Superior temporal gyrus (tissue), 1 donor: ENCODE data around the gene ADCY10.
"Not testable (repeated sequence)": the region's sequence is repeated elsewhere in the genome, so short reads cannot be mapped to it uniquely, and the experiment has no call there.

Source experiments
- DNase-seq: peaks from one replicate; pipeline ENCODE4 v3.0.0-alpha.2; 2016; ENCODE audit errors: extremely low spot score

ADCY10 gene

DNA sequence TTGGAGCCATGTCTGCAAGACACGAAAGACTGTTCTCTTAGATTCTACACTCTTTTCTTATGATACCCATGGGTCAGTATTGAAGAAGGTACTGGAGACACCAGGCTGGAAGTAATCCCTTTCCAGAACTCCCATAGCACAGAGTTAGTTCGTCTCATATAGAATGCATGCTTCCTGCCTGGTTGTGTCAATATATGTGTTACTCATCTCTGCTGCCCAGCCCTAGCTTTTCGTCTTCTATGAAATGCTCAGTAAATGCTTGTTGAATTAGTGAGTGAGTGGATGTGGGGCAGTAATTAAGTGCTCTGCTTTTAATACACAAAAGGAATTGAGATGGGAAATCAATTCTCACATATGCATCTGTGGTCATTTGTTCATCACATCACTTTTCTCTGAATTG, 32.1 kb downstream of the ADCY10 start:
- DNase-seq: no peak

DNA sequence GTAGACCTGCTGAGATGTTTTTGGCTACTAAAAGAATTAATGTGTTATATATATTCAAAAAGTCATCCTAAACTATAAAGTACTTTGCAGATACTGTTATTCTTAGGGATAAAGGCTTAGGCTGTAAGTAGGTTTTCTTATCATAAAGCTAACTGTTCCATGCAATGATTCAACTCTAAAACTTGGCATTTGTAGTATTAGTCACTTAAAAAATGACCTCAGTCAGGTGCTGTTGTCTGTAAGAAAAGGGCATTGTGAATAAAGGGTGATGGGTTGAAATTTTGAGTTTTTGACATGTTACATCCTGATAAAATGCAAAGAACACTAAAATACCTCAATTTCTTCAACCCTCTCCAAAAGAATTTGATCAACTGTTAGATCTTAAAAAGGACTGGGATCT, 32.9 kb downstream of the ADCY10 start:
- DNase-seq: no peak

DNA sequence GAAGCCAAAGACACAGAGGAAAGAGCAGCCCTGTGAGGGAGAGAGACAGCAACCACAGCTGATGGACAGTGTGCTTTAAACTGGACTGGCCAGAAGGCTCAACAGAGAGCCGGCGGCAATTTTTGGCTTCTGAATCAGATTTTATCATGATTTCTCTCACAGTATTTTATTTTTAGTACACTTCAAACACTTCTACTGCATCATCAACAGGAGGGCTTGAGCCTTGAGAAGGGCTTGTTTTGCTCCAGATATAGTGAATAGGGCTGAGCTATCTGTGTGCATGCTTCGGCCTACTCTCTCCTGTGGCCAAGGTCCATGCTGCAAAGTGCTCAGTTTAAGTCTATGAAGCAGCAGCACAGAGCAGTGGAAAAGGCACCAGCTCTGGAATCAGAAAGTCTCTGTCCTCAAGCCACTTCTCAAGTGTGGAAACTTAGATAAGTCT, 33.3 kb downstream of the ADCY10 start:
- no peak for DNase-seq

DNA sequence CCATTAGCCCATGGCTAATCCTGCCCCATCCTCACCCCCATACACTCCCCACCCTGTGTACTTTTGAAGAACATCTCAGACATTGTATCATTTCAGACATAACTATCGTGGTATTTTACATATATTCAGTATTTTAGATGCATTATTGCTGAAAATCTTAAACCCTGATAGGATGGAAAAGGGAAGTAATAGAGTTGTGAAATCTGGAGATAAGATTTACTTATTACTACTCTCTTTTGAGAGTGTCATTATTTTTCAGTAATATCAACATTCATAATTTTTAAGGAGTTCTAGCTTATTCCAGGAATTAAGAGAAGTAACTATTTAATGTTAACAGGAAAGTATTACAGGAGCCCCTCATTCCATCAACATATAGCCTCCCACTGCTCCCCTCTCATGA, 34.4 kb downstream of the ADCY10 start:
- DNase-seq: no peak

DNA sequence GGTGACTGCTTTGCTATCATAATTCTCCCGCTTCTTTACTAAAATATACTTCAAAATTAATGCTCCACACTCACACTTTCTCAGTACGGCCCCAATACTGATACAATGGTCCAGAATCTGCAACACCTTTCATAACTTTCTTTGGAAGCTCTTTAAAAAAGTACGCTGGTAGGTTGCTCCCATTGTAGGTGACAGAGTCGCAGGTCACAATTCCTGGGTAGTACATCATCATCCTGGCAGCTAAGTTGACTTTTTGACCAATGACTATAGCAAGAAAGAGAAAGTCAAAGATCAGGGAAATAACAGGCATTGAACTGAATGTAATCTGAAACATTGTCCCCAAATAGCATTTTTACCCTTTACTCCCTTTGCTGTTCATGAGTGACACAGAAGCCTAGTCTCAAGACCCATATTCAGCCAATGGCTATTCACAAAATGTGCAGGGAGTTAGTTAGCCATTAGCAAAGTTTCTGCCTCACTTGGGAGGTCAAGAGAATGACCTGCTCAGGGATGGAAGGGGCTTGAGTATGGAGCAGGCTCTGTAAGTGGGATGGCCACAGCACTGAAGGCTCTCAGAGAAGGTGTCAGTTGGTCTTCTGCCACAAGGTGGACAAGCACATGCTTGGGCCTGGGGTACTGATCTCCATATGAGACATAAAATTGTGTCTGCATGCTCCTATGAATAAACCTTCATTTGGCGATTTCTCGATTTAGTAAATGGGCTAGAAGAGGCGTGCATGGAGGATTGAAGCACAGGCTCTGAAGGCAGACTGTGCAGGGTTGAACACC, 35.4 kb downstream of the ADCY10 start:
- no peak for DNase-seq

DNA sequence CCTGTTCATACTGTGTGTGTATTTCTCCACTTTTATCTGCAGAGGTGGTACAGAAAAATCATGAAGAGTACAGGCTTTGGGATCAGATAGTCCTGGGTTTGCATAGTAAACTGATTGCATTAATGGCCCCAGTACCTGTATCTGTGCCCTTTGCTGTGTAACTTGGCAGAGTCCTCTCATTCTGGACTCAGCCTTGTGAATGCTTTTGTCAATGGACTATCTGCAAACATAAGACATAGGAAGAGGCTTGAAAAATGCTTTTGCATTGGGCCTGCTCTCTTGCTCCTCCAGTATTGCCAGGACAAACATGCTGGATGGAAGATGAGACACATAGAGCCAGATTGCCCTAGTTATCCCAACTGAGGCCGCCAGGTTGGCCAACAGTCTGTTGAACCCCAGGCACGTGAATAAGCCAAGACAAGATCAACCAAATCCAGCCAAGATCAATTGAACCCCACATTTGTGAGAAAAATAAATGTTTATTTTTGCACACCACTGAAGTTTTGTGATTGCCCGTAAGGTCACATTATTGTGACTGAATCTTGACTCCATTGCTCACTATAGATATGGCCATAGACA, 37.2 kb downstream of the ADCY10 start:
- DNase-seq: no peak

DNA sequence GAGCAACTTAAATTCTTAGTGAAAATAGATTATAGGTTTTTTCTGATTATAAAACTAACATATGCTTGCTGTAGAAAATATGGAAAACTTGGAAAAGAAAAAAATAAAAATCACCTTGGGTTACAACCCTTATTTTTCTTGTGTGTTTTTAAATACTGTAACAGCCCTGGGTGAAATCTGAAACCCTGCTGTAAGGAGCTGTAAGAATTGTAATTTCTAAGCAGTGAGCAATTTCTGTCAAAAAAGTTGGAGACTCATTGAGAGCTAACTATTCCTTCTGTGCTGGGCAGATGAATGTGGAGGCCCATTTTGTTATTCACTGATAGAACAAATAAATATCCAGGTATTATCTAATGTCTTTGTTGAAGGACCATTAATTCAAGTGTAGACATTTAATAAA, 42.6 kb downstream of the ADCY10 start:
- no peak for DNase-seq

DNA sequence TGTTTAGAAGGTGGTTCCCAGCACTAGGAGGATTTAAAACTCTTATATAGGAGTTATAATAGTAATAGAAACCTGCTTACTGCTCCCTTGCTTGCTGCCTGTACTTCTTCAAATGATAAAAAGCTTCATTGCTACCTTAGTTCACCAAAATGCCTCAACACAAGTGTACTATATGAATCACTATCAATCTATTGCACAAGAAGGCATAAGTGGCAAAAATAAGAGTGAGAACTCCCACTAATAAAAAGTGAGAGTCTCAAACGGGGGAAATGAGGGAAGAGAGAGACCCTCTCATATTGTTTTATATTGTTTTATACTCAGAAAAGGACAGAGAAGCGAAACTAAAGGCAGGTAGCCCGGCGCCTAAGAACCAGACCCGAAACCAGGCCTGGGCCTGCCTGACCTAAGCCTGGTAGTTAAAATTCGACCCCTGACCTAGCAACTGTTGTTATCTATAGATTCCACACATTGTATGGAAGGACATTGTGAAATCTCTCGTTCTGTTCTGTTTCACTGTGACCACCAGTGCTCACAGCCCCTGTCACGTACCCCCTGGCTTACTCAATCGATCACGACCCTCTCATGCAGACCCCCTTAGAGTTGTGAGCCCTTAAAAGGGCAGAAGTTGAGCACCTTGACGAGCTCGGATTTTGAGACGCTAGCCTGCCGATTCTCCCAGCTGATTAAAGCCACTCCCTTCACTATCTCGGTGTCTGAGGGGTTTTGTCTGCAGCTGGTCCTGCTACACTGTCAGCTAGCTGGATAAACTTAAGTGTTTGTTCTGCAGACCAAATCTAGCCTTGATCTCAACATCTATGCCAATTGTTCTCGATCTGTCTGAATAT, 44.6 kb downstream of the ADCY10 start:
- DNase-seq: not testable (repeated sequence)

DNA sequence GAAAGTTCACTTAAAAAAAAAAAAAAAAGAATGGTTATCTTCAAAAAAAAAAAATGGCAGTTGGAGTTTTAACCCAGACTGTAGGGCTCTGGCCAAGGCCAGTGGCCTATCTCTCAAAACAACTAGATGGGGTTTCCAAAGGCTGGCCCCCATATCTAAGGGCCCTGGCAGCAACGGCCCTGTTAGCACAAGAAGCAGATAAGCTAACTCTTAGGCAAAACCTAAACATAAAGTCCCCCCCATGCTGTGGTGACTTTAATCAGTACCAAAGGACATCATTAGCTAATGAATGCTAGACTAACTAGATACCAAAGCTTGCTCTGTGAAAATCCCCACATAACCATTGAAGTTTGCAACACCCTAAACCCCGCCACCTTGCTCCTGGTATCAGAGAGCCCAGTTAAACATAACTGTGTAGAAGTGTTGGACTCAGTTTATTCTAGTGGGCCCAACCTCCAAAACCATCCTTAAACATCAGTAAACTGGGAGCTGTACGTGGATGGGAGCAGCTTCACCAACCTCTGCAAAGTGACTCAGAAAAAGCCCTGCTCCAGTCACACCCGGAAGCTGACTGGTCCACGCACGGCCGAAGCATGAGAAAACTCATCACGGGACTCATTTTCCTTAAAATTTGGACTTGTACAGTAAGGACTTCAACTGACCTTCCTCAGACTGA, 47.1 kb downstream of the ADCY10 start:
- DNase-seq: not testable (repeated sequence)

DNA sequence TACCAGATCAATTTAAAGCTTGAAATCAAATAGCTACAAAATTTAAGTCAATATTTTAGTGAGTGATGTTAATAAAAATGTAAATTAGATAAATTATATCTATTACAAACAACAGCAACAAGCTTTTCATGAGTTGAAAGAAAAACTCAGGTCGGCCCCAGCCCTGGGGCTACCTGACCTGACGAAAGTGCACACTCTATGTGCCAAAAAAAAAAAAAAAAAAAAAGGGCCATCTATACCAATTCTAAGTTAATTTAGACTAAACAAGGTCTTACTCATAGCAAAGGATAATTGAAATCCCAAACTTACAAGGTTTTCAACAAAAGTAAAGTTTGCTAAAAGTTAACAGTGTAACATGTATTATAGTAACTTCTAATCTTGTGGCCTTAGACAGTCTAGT, 47.6 kb downstream of the ADCY10 start:
- DNase-seq: not testable (repeated sequence)

DNA sequence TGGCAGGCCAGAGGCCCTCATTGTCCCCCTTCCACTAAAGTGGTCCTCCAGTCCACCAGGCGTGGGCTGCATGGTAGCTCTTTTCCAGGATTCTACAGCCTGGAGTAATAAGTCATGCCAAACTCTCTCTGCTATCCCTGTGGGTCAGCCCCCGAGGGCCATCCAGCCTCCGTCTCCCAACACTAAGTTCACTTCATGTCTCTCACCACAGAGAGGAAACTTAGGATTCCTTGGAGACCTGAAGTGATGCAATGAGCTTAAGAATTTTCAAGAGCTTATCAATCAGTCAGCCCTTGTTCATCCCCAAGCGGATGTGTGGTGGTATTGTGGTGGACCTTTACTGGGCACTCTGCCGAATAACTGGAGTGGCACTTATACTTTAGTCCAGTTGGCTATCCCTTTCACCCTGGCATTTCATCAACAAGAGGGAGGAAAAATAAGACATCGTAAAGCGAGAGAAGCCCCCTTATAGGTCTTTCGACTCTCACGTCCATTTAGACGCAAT, 48.1 kb downstream of the ADCY10 start:
- DNase-seq: not testable (repeated sequence)

DNA sequence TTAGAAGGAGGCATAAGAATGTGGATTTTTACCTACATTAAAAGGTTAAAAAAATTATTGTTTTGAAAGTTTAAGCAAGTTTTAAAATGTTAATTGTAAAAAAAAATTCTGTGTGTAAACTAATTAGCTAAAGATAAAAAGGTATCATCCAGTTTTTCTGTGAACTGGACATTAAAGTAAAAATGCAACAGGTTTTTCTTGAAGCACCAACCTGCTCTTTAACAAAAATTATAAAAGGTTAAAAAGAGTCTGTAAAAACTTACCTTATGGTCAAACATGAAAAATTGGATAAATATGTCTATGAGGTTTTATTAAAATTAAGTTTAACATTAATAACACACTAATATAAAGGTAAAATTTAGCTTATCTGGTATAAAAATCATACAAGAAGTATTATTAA, 48.7 kb downstream of the ADCY10 start:
- DNase-seq: not testable (repeated sequence)

DNA sequence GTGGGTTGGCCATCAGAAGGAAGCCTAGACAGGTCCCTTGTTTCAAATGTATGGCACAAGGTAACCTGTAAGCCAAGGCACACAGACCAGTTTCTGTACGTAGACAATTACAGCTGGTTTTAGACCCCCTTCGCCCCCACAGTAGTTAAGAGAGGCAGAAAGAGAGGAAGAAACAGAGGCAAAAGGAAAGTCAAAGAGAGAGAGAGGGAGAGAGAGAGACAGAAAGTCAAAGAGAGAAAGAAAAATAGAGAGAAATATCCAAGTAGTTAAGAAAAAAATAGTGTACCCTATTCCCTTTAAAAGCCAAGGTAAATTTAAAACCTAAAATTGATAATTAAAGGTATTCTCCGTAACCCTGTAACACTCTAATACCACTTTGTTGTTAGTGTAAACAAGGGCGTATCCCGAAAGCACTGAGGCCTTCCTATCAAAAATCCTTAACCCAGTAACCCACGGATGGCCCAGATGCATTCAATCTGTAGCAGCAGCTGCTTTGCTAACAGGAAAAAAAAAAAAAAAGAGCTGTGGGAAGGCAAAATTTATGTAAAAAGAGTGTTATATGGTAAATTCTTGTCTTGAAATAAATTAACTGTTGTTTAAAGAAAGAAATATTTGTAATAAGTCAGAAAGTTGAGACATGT, 49.4 kb downstream of the ADCY10 start:
- no peak for DNase-seq

DNA sequence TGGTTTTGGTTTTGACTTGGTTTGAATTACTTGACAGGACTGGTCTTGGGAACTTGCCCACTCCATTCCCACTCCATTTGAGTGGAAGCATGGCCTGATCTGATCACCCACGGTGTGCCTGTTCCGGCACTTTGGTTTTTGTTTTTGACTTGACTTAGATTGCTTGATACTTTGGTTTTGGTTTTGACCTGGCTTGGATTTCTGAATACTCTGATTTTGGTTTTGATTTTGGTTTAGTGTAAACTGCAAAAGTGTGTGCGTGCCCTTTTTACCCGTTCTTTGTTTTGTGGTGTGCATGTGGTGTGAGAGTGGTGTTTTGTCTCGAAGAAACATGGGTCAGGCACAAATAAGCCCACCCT, 50.0 kb downstream of the ADCY10 start:
- DNase-seq: no peak

DNA sequence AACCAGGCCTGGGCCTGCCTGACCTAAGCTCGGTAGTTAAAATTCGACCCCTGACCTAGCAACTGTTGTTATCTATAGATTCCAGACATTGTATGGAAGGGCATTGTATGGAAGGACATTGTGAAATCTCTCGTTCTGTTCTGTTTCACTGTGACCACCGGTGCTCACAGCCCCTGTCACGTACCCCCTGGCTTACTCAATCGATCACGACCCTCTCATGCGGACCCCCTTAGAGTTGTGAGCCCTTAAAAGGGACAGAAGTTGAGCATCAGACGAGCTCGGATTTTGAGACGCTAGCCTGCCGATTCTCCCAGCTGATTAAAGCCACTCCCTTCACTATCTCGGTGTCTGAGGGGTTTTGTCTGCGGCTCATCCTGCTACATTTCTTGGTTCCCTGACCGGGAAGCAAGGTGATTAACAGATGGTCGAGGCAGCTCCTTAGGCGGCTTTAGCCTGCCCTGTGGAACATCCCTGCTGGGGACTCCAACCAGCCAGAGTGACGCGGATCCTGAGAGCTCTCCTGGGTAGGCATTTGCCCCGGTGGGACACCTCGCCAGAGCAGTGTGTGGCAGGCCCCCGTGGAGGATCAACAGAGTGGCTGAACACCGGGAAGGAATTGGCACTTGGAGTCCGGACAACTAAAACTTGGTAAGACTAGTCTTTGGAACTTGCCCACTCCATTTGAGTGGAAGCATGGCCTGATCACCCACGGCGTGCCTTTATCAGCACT, 50.6 kb downstream of the ADCY10 start:
- not testable (repeated sequence) for DNase-seq

DNA sequence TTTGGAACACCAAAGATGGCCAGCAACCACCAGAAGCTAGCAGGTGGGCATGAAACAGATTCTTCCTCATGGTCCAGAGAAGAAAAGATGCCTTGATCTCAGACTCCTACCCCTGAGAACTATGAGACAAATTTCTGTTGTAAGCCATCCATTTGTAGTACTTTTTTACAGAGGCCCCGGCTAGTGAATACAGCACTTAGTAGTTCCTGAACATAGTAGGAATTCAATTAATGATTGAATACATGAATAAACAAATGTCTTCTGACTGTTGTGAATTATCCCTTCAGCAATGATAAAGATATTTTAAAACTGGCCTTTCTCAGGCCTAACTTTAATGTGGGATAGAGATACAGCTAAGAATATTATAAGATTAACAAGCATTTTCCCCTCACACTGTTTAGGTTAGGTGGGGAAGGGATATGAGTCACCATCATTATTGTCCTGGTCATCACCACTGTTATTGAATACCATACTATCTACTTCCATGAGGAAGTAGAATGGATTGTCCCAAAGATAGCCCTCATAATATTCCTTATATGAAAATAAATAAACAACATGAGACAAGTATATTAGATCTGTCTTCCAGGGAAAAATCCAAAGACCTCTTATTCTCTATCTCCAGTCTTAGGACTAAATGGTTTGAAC, 51.4 kb downstream of the ADCY10 start:
- no peak for DNase-seq

DNA sequence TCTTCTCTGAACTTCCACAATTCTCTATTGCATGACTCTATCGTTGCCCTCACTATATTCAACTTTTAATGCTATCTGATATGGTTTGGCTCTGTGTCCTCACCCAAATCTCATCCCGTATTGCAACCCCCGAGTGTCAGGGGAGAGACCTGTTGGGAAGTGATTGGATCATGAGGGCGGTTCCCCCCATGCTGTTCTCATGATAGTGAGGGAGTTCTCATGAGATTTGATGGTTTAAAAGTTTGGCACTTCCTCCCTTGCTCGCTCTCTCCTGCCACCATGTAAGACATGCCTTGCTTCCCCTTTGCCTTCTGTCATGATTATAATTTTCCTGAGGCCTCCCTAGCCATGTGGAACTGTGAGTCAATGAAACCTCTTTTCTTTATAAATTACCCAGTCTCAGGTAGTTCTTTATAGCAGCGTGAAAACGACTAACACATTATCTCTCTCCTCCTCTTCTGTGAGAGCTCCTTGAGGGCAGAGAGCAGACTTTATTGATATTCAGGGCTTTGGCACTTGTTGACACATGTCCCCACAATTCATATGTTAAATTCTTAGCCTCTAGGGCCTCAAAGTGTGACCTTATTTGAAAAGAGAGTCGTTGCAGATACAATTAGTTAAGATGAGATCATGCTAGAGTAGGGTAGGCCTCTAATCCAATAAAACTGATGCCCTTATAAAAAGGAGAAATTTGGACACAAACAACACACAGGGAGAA, 52.1 kb downstream of the ADCY10 start:
- DNase-seq: no peak

DNA sequence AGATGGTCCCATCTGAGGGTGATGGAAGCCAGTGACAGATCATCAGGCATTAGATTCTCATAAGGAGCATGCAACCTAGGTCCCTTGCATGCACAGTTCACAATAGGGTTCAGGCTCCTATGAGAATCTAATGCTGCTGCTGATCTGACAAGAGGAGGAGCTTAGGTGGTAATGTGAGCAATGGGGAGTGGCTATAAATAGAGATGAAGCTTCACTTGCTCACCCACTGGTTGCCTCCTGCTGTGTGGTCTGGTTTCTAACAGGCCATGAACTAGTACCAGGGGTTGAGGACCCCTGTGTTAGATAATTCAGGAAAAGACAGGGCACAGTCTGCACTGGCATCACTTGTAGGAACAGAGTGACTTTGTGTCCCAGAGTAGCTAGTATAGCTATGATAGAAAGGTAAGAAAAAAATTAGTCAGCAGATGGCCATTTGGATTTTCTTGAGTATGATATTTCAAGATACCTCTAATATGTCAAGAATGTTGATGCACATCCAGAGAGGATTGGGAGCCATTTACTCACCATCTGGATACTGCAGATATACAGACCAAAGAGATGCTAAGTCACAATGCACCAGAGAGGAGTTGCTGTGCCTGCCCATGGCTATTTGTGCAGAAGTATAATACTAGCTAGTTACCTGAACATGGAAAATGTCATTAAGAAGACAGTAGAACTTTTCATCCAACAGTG, 53.6 kb downstream of the ADCY10 start:
- DNase-seq: no peak
